HPDE6-E6E7 (cell line): ENCODE measurements around the gene LRRN2.

Experiments
- DNase-seq: peaks from one replicate; pipeline ENCODE4 v3.0.0; 2011; ENCODE audit warnings: missing footprints; ENCODE audit errors: extremely low spot score

Gene LRRN2

GRCh38 chr1:204712708-204713430 is 27.3 kb upstream of the LRRN2 start:
- no peak for DNase-seq

- no peak for DNase-seq
Measured at GRCh38 chr1:204711947-204712701, 26.6 kb upstream of the LRRN2 start.

- no peak for DNase-seq
Measured at GRCh38 chr1:204711103-204711946, 25.8 kb upstream of the LRRN2 start.

- DNase-seq = no peak
Measured at GRCh38 chr1:204709960-204710912, 24.7 kb upstream of the LRRN2 start.

GRCh38 chr1:204709021-204709420 is 23.5 kb upstream of the LRRN2 start:
- DNase-seq = no peak

GRCh38 chr1:204706838-204707509 is 21.4 kb upstream of the LRRN2 start:
- DNase-seq = no peak

GRCh38 chr1:204705888-204706837 is 20.6 kb upstream of the LRRN2 start:
- no peak for DNase-seq

GRCh38 chr1:204705493-204705811 is 19.9 kb upstream of the LRRN2 start:
- DNase-seq = no peak

- no peak for DNase-seq
Measured at GRCh38 chr1:204704794-204705492, 19.4 kb upstream of the LRRN2 start.

GRCh38 chr1:204703826-204704612 is 18.5 kb upstream of the LRRN2 start:
- DNase-seq = no peak

GRCh38 chr1:204703268-204703664 is 17.7 kb upstream of the LRRN2 start:
- no peak for DNase-seq

- DNase-seq = no peak
Measured at GRCh38 chr1:204702552-204703267, 17.2 kb upstream of the LRRN2 start.

GRCh38 chr1:204701229-204701628 is 15.7 kb upstream of the LRRN2 start:
- no peak for DNase-seq

- DNase-seq = no peak
Measured at GRCh38 chr1:204697893-204698292, 12.4 kb upstream of the LRRN2 start.

- DNase-seq = no peak
Measured at GRCh38 chr1:204696606-204697005, 11.1 kb upstream of the LRRN2 start.

GRCh38 chr1:204695692-204696091 is 10.2 kb upstream of the LRRN2 start:
- DNase-seq = no peak

- DNase-seq = no peak
Measured at GRCh38 chr1:204694145-204694544, 8.6 kb upstream of the LRRN2 start.
